Large intestine (tissue), 3 donors: ENCODE data around the gene TNFRSF8. TPM values are rescaled to one million over a fixed set of nuclear protein-coding genes. Genes with fewer than 3 reads are reported as not detected.

ENCODE experiments used
- DNase-seq, 2 donors: peaks; one replicate each; pipeline versions ENCODE4 v3.0.0 to v3.0.0-alpha.2; 2013
- H3K27ac ChIP-seq: one replicate; pipeline ENCODE4 v1.5.1; 2013; ENCODE audit warnings: low read length
- H3K27me3 ChIP-seq: 2 replicates; pipeline ENCODE4 v1.6.1; 2013; ENCODE audit warnings: low read length; ENCODE audit not compliant: control insufficient read depth, insufficient read depth
- H3K36me3 ChIP-seq: 2 replicates; pipeline ENCODE4 v1.6.1; 2013; ENCODE audit warnings: low read length; ENCODE audit not compliant: control insufficient read depth, insufficient read depth
- H3K4me1 ChIP-seq: one replicate; pipeline ENCODE4 v1.6.1; 2013; ENCODE audit warnings: low read length; ENCODE audit not compliant: control insufficient read depth, insufficient read depth
- H3K4me3 ChIP-seq: one replicate; pipeline ENCODE4 v1.5.1; 2013; ENCODE audit warnings: low read length
- H3K9me3 ChIP-seq: one replicate; pipeline ENCODE4 v1.6.1; 2013; ENCODE audit warnings: mild to moderate bottlenecking, low read depth, low read length, moderate library complexity; ENCODE audit not compliant: control insufficient read depth
- WGBS: methylation state at CpG from one replicate; pipeline ENCODE4 v1.1.5; 2013; ENCODE audit warnings: low lambda C conversion rate; ENCODE audit not compliant: insufficient coverage; 5-methylcytosine and 5-hydroxymethylcytosine counted together
- polyA plus RNA-seq: library from polyadenylated mRNA; unstranded; fragments of 120-200 nt; gene quantifications from one replicate; pipeline ENCODE4 v1.2.1, GENCODE V29; 2013

Gene TNFRSF8
- polyA plus RNA-seq, 1 donor: 0.25 TPM

DNA sequence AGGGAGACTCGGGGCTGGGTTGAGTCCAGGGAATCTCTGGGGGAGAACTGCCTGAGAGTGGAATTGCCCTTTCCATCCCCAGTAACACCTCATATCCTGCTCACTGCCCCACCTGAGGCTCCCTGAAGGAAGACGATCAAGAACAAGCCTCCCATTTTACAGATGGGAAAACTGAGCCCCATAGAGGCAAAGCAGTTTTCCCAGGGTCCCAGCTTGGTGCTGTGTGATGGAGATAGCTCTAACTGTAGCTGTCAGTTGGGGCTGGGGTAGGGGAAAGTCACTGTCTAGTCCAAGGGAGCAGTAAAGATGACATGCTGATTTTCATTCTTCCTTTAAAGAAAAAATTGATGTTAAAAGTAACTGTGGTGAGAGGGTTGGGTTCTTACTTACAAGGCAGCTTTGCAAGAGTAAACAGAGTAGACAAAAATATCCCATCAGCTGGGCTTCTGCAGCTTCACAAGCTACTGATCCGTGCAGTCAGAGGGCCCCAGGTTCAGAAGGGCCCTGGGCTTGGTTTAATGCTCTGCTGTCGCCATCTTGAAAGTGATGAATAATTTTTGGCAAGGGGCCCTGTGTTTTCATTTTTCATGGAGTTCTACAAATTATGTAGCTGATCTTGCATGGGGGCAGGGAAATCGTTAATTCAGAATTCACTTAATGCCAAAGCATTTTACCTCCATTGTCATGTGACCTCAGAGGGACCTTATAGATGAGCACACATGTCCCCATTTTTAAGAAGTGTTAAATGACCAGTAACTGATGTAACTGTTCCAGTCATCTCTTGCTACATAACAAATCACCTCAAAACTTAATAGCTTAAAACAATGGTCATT is 86.1 kb downstream of the TNFRSF8 start:
- peaks cover 67% of the 10 kb centered on the region for H3K4me1 ChIP-seq

DNA sequence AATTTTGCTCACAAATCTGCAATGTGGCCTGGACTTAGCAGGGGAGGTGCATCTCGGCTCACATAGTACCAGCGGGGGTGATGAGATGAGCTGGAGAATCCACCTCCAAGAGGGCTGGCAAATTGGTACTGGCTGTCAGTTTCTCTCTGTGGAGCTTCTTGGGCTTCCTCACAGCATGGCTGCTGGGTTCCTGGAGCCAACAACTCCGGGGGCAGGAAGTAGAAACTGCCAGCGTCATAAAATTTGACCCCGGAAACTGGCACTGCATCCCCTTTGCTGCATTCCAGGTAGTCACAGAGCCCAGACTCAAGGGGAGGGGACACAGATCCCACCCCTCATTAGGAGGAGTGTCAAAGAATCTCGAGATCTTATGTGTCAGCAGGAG is 86.7 kb downstream of the TNFRSF8 start:
- no peak for DNase-seq
- Histone ChIP-seq H3K27me3 (no peaks in the 10 kb centered on the region), H3K4me1 (peaks cover 62% of the 10 kb centered on the region), H3K4me3 (no peak overlapping the region), H3K27ac (peak overlapping the region; percentile 90), H3K9me3 (no peaks in the 10 kb centered on the region), H3K36me3 (no peaks in the 10 kb centered on the region)
- no CpG with 5 or more reads among the region's 6 CpGs for WGBS

More for the DNA sequence above, 86.1 kb downstream of the TNFRSF8 start:
- Histone ChIP-seq H3K27ac (peak overlapping the region; percentile 90), H3K36me3 (no peaks in the 10 kb centered on the region), H3K4me3 (no peak overlapping the region), H3K27me3 (no peaks in the 10 kb centered on the region), H3K9me3 (no peaks in the 10 kb centered on the region)
- no peak for DNase-seq
- no CpG with 5 or more reads among the region's 5 CpGs for WGBS

DNA sequence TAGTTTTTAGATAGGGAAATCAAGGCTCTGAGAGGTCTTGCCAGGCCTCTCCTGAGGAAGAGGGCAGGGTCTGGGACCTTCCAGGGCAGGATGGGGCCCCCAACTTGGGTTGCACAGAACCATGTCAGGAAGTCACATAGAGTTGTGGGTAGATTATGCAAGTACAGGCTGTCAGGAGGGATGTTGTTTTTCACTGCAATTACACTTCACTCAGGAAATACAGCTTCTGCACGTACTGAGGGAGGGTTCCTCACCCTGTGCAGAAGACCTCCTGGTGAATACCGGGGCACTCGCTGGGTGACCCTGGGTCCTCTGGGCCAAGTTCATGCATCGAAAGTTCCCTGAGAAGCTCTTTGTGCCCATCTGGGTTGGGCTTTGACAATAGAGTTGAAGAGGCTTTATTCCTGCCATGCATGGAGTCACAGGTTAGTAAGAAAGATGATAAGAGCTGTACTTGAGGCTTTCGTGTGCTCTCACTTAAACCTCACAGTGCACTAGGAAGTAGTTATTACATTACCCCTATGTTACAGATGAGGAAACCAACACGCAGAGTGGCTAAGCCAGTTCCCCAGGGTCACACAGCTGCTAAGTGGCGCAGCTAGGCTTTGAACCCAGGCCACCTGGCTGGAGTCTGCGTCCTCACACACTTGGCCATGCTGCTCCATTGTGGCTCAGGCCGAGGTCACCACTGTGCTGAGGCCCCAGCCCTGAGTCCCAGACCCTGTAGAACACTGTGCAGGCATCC is 87.5 kb downstream of the TNFRSF8 start:
- Histone ChIP-seq H3K9me3 (no peaks in the 10 kb centered on the region), H3K27ac (peak overlapping the region; percentile 90)
- no CpG with 5 or more reads among the region's 9 CpGs for WGBS

DNA sequence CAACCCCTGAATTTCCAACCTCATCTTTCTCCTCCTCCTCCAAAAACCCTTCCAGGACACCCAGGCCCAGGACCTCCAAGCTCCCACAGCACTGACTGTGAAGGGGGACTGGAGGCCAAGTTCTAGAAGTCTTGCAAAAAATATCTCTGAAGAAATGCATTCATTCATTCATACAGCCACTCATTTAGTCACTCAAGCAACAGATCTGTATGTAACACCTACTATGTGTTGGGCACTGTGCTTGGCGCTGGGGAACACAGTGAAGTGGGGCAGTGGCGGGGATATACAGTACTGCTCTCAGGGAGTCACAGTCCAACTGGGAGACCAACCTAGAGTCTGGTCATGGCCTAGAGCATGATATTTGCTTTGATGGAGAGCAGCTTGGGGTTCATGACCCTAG is 88.4 kb downstream of the TNFRSF8 start:
- WGBS: no CpG with 5 or more reads among the region's 2 CpGs
- DNase-seq: no peak
- no peak overlapping the region for H3K27ac ChIP-seq
- H3K36me3 ChIP-seq: no peaks in the 10 kb centered on the region
- no peaks in the 10 kb centered on the region for H3K9me3 ChIP-seq
- H3K27me3 ChIP-seq: no peaks in the 10 kb centered on the region
- no peak overlapping the region for H3K4me3 ChIP-seq
- H3K4me1 ChIP-seq: peaks cover 47% of the 10 kb centered on the region

More for the DNA sequence above, 87.5 kb downstream of the TNFRSF8 start:
- Histone ChIP-seq H3K27me3 (no peaks in the 10 kb centered on the region), H3K4me1 (peaks cover 54% of the 10 kb centered on the region), H3K4me3 (no peak overlapping the region), H3K36me3 (no peaks in the 10 kb centered on the region)
- DNase-seq: peak in 1 of 2 donors; percentile 79

DNA sequence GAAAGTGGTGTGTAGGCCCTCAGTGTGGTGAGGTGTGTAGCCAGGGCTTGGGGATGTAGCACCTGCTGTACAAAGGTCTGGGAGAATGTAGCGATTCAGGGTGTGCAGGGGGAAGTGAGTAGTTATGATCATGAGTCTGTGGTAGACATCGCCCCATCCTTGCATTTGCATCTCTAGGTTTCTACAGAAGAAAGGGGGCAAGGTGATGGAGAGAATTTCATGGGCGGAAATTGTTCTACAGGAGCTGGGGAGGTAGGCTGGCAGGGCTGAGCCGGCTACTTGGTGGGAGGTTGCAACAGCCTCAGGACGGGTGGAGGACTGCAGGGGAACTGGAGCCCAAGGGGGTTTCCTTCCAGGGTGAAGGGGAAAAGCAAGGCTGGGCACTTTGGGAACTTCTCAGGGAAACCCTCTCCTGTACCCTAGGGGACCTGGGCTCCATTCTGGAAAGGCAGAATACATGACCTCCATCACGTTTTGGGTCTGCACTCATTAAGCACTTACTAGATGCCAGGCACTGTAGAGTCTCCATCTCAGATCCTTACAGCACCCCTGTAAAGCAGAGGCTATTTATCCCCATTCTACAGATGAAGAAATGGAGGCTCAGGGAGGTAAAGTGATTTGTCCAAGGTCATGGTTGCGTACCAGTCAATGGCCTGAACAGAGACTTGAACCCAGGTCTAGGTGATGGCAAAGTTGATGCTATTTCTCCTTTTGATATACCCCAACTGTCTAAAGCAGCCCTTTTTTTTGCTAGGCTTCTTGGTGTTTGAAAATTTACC is 89.2 kb downstream of the TNFRSF8 start:
- H3K4me1 ChIP-seq: peaks cover 38% of the 10 kb centered on the region
- DNase-seq: peak in 1 of 2 donors; percentile 43
- no peaks in the 10 kb centered on the region for H3K27me3 ChIP-seq
- H3K4me3 ChIP-seq: no peak overlapping the region
- H3K9me3 ChIP-seq: no peaks in the 10 kb centered on the region
- 20% methylated on average over 1 of the region's 7 CpGs for WGBS
- no peaks in the 10 kb centered on the region for H3K36me3 ChIP-seq
- H3K27ac ChIP-seq: no peak overlapping the region

DNA sequence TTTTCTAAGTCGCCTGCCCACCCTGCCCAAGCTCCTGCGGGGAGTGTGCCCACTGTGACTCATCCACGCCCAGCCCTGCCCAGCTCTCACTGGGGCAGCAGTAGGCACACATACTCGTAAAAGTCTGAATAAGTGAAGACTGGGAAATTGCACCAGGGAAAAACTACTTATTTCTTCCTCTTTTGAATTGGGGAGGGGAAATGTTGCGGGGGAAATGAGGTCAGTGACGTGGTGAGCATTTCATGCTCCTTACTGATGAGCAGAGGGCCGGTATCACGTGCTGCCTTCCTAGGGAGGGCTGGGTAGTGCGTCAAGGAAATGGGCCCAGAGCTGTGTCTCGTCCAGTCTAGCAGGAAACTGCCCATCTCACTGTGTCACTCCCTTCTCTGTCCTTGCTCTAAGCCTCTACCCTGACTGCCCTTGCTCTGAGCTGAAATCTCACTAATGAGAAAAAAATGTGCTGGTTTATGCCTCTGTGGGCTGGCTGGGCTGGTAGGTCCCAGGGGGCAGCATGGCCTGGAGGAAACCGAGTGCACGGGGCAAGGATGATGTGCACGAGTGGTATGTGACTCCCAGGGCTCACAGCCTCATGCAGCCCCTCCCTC is 90.2 kb downstream of the TNFRSF8 start:
- DNase-seq: no peak
- Histone ChIP-seq H3K36me3 (no peaks in the 10 kb centered on the region), H3K9me3 (no peaks in the 10 kb centered on the region), H3K27me3 (no peaks in the 10 kb centered on the region), H3K4me3 (no peak overlapping the region), H3K4me1 (peaks cover 29% of the 10 kb centered on the region), H3K27ac (no peak overlapping the region)
- WGBS: no CpG with 5 or more reads among the region's 13 CpGs

DNA sequence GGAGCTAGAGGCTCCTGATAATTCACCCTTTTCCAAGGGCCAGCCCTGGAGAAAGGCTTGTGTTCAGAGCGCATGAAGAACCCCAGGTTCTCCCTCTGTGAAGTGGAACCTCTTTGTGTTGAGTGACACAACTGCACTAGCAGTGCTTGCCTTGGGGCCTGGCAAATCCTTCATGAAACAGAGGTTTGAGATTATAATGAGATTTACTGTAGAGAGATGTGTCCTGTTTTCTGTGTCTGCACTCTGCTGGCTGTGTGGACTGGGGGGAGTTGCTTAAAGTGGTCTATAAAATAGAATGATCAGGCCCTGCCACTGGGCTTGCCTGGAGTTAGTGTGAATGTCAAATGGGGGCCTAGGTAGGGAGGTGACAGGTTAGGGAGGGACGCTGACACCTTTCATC is 92.2 kb downstream of the TNFRSF8 start:
- Histone ChIP-seq H3K9me3 (no peaks in the 10 kb centered on the region), H3K36me3 (no peaks in the 10 kb centered on the region), H3K27me3 (no peaks in the 10 kb centered on the region), H3K27ac (no peak overlapping the region), H3K4me3 (no peak overlapping the region), H3K4me1 (peaks cover 14% of the 10 kb centered on the region)
- DNase-seq: no peak
- no CpG with 5 or more reads among the region's 2 CpGs for WGBS

DNA sequence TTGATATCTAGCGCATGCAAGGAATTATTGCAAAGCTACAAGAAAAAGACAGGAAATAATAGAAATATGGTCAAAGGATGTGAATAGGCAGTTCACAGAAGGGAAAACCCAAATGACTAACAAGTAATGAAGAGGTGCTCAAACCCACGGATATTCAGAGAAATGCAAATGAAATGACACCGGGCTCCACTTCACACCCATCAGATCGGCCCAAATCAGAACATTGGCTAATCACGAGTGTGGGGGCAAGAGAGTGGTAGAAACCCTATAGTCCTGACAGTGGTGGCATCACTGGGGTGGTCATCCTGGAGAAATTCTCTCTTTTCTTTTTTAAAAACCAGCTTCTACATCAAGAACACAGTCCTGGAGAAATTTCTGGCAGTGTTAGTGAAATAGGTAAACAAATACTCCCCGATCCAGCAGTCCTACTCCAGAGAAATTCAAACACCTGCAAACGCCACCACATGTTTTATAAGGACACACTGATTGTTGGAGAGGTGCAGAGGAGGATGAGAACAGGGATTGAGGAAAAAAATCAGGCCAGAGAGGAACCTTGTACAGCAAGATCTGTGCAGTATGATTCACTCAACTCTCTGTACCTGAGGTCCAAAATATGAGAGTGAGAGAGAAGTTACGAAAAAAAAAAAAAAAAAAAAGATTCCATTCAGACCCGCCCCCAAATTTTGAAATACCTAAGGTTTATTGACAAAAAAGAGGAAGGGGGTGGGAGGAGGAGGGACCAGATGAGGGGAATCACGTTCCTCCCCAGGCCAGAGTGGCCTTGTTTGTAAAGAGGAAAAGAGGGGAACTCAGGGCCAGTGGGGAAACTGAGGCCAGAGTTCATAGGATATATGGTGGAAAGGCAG is 94.5 kb downstream of the TNFRSF8 start:
- no peaks in the 10 kb centered on the region for H3K27me3 ChIP-seq
- H3K4me1 ChIP-seq: peaks cover 10% of the 10 kb centered on the region
- DNase-seq: no peak
- 71% methylated on average over 2 of the region's 10 CpGs for WGBS
- H3K9me3 ChIP-seq: no peaks in the 10 kb centered on the region
- H3K36me3 ChIP-seq: no peaks in the 10 kb centered on the region
- no peak overlapping the region for H3K27ac ChIP-seq
- no peak overlapping the region for H3K4me3 ChIP-seq

DNA sequence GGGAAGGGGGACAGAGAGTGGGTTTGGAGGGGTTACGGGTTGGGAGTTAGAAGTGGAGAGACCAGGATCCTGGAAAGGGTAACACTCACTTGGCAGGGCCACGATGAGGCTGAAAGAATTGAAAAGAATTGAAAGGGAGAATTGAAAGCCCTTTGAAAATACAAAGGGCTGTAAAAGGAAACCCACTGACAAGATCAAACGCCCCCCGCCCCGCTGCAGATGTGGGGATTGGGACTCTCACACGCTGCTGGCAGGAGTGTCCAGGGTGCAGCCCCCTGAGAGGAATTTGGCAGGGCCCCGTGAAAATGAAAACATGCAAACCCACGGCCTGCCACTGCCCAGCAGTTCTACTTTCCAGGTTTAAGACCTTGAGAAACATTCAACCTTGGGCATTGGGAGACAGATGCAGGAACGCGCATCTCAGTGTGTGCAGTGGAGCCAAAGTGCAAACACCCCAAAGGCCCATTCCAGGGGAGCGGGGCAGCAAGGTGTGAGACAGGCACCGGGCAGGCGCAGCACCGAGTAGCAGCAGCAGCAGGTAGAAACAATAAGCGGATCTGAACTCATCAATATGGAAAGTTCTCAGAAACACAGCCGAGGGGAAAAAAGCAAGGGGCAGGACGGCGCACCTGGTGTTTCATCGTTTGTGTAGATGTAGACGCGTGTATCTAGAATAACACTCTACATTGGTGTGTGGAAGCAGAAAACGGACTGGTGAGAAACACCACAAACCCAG is 95.4 kb downstream of the TNFRSF8 start:
- Histone ChIP-seq H3K4me3 (no peak overlapping the region), H3K27ac (no peak overlapping the region)

More for the DNA sequence above, 95.4 kb downstream of the TNFRSF8 start:
- Histone ChIP-seq H3K36me3 (no peaks in the 10 kb centered on the region), H3K4me1 (peaks cover 10% of the 10 kb centered on the region), H3K27me3 (no peaks in the 10 kb centered on the region), H3K9me3 (no peaks in the 10 kb centered on the region)
- WGBS: 64% methylated on average over 4 of the region's 22 CpGs
- DNase-seq: no peak
